HG03378 (cell line): ENCODE results near the gene KCNIP1.

ENCODE experiments used
- ATAC-seq: cut with Tn5 transposase; IDR thresholded peaks from one replicate; pipeline ENCODE4 v1.9.1; 2021; ENCODE audit warnings: mild to moderate bottlenecking, moderate library complexity; ENCODE audit not compliant: unreplicated experiment

The KCNIP1 gene

DNA sequence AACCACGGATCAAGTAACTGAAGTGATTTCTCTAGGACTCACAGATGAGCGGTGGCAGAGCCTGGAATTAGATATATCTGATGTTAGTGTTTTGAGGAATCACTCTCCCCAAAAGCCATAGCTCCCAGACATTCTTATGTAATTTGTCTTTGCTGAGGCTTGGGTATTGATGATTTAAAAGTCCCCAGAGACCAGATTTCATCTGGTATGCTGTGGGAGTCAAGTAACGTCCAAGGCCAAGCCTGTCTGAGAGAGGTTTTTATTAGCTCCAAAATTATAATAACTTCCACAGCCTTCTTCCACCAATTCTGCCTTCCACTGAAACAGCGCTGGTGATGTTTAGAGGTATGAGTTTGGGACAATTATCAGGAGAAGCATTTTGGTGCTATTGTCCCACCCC lies 21.3 kb upstream of the KCNIP1 start:
- no peak for ATAC-seq

GRCh38 chr5:170483701-170484458 lies 19.9 kb upstream of the KCNIP1 start:
- ATAC-seq: no peak

GRCh38 chr5:170484459-170484831 lies 19.4 kb upstream of the KCNIP1 start:
- no peak for ATAC-seq

DNA sequence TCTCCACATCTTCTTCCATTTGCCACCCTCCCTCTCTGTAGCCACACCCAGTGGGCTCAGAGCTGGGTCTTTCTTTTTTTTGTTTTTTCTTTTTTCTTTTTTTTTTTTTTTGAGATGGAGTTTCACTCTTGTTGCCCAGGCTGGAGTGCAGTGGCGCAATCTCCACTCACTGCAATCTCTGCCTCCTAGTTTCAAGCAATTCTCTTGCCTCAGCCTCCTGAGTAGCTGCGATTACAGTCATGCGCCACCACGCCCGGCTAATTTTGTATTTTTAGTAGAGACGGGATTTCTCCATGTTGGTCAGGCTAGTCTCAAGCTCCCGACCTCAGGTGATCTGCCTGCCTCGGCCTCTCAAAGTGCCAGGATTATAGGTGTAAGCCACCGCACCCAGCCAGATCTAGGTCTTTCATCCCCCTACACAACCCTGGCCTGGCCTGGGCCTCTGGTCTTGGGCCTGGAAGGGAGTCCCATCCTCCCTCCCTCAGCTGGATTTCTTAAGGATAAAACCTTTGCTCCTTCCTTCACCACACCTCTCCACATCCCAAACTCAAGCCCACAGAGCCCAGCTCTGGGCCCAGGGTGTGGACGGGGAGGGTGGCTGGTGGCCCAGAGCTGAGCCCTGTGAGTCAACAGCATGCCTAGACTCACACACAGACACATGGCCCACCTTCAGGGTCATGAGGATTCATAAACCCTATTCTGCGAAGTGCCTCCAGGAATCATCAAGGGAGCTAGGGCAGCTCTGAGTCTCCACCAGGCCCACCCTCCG lies 18.8 kb upstream of the KCNIP1 start:
- no peak for ATAC-seq

DNA sequence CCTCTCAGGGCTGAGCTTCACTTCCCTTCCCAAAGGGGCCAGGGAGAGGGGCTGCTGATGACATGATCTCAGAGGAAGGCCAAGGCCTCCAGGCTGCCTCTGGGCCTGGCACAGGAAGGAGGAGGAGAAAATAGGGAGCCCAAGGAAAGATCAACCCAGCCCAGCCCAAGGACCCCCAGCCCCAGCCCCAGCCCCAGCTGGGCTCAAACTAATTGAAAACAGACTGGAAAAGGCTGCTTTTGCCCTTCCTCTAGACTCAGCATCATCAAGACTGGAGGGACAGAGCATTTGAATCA lies 18.3 kb upstream of the KCNIP1 start:
- no peak for ATAC-seq

DNA sequence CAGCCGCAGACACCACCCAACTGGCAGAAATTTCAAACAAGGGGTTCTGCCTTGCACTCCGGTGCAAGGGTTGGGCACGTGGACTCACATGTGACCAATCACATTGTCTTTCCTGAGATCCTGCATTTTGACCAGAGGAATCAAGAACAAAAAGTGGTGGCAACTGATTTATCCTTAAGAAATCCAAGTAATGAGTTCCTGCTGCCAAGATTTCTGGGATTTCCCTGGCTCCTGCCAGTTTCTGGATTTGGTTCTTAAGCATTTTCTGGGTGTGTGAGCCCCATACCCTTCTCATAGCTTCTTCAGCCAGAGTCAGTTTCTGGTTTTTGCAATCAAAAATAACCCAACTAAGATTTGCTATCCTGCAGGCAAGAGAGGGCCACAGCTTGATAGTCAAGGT lies 17.4 kb upstream of the KCNIP1 start:
- no peak for ATAC-seq

DNA sequence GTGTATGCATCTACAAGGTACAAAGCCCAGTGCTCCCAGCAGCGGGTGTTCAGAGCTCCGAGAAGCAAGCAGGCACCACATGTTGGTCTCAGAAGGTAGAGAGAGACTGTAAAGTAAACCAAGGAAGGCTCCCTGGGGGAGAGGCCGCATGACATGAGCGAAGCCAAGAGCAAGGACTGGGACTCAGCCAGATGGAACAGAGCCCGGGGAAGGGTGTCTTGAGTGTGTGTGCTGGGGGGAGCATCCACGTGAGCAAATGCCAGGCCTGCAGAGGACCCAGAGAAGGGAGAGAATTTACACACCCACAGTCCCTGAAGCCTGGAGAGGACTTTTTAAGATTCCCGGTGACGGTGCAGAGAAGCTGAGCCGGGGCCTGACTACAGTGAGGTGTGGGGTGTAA lies 15.2 kb upstream of the KCNIP1 start:
- no peak for ATAC-seq

DNA sequence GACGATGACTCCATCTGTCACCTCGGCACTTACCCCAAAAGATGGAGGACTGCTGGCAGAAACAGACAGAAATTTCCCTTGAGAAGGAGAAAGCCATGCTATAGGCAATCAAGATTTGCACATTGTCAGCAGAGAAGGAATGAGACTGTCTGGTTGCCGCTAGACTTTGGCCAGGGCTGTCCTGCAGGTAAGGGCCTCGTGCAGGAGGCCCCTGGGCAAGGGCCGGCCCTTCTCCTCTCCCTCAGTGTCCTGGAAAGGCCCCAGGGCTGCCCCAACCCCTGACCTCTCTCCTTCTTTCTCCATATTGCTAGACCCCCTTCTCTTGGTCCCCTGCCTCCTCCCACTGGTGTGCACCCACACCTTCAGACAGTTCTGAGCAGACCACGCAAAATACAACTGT lies 14.6 kb upstream of the KCNIP1 start:
- ATAC-seq: no peak

DNA sequence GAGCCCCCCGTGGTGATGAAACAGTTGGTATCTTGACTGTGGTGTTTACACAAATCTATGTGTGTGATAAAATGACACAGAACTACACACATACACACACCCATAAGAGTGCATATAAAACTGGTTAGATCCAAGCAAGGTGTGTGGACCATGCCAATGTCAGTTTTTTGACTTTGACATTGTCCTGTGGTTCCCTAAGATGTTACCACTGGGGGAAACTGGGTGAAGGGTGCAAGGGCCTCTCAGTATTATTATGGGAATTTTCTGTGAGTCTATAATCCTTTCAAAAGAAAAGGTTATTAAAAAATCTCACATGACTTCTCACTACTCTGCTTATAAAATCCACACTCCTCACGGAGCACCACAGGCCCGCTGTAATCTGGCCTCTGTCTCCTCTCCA lies 13.4 kb upstream of the KCNIP1 start:
- ATAC-seq: no peak

- ATAC-seq: no peak
These were observed 12.3 kb upstream of the KCNIP1 start for GRCh38 chr5:170491479-170491878.

DNA sequence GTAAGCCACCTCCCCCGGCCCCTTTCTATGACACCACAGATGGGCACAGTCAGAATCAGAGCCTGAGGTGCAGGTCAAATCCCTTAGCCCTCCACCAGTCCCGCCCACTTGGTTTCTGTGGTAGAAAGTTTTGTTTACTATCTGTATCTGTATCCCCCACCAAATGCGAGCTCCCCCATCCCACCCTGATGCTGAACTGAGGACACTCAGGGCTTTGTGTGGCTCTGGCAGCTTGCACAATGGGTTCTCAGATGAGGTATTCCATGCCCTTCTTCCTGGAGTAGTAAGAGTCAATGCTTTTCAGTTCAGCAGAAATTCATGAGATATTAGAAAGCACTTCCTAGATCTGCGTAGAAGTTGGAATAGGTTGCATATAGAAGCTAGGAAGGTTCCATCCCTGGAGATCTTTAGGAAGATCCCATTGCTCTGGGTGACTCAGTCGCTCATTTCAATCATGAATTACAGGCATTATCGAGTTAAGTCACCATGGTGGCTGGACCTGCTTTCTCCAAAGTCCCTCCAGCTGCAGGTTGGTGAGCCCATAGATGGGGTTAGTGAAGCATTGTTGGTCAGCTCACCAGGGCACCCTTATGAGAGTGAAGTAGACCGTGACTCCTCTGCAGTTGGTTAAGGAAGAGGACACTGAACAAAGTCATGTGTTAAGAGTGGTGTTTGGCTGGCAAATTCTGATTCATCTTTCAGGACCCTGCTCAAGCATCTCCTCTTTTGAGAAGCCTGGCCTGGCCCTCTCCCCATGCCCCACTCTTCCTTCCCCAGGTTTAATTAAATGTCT lies 10.6 kb upstream of the KCNIP1 start:
- ATAC-seq: no peak

DNA sequence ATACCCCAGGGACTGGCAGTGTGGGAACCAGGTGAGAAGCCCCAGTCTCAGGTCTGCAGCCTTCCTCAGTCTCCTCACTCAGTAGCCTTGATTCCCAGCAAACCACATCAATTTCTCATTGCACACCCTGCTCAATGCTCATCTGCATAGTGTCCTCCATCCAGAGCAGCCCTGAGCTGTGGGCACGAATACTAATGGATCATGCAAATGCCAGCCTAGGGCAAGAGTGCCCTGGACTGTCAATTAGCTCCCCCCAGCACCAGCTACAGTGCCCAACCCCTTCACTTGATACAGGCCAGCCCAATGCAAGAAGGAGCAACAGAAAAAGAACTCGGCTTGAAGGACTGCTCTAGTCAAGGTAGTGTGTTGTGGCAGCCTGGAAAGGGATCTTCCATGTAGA lies 9.8 kb upstream of the KCNIP1 start:
- ATAC-seq: no peak

GRCh38 chr5:170495825-170496661 lies 7.8 kb upstream of the KCNIP1 start:
- ATAC-seq: no peak

GRCh38 chr5:170496662-170497028 lies 7.2 kb upstream of the KCNIP1 start:
- ATAC-seq: no peak

- no peak for ATAC-seq
These were observed 6.3 kb upstream of the KCNIP1 start for GRCh38 chr5:170497311-170498038.

GRCh38 chr5:170498811-170499351 lies 4.9 kb upstream of the KCNIP1 start:
- no peak for ATAC-seq

- ATAC-seq: no peak
These were observed 4.2 kb upstream of the KCNIP1 start for GRCh38 chr5:170499621-170500020.

DNA sequence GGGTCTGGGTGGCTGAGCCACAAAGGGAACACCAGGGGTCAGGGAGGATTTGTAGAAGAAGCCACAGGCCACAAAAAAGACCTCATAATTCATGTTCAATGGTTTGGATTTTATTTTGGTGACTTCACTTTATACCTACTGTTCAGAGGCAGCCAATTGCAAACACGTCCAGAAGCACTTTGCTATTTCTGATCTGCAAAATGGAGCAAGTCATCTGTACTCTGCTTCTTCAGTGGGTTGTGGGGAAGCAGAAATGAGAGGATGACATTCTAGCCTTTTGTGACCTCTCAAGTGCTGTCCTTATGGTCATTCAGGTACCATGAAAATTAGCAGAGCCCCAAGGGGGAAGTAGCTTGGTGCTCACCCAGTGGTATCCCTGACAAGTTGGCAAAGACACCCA lies 2.5 kb upstream of the KCNIP1 start:
- ATAC-seq: no peak

- ATAC-seq: no peak
These were observed 1.9 kb upstream of the KCNIP1 start for GRCh38 chr5:170501931-170502330.

DNA sequence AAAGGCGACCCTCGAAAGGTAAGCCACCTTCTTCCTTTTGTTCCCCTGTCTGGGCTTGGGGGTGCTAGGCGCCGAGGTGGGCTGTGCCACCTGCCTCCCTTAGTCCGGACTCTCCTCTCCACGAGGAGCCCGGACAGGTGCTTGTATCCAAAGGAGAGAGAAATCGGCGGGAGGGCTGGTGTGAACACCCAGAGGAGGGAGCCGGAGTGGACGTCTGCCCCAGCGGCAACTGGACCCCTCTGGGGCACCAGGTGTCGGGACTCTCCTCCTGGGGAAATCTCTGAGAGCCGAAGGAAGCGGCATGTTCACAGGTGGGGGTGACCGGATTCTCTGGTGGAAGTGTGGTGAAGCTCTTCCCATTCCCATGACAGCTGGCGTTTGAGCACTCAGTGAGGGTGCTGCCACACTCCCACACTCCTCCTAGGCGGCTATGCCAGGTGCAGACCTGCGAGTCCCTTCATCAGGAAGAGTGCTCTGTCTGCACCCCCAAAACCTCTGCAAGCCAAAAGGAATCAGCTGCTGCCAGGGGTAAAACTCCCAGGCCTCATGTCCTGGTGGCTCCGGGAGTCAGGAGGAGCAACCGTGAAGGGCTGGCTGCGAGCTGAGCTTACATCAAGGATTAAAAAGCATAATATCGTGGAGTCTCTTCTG lies 921 bp downstream of the KCNIP1 start:
- ATAC-seq: no peak
